ENCODE measurements around the gene NKAPL. TPM values are rescaled to one million over a fixed set of nuclear protein-coding genes. Genes with fewer than 3 reads are reported as not detected.

The NKAPL gene
- total RNA-seq (2021; fragmentation: NEBNext Ultra II Directional; extraction: Animal tissue kit (Norgen Biotek cat#: 25700)) (not detected in 2 replicates), polyA plus RNA-seq (2011; rRNA removed) (0.05 and 0.08 TPM in 2 replicates), polyA minus RNA-seq (2011; rRNA and poly(A)+ RNA removed) (0.22 TPM in 1 of 2 replicates, not detected in the other)
- polyA plus RNA-seq (2011; cell fraction: cytosol; rRNA removed), result 0.08 TPM
- polyA plus RNA-seq (2011; cell fraction: nucleus; rRNA removed), result 0.06 TPM
- 0.13 to 0.35 TPM in 2 of 4 replicates, not detected in the others for polyA plus RNA-seq (2012, experiment 1 of 2)
- not detected for polyA plus RNA-seq (2012, experiment 2 of 2)
- polyA plus RNA-seq (2013, experiment 1 of 2), result 0.04 TPM
- 0.09 TPM for polyA plus RNA-seq (2013, experiment 2 of 2)
- polyA minus RNA-seq (2011; cell fraction: cytosol; rRNA and poly(A)+ RNA removed), result not detected
- polyA minus RNA-seq (2011; cell fraction: nucleus; rRNA and poly(A)+ RNA removed), result not detected
- long read RNA-seq, experiment 1, result 0 reads
- long read RNA-seq, experiment 2, result 0 reads

DNA sequence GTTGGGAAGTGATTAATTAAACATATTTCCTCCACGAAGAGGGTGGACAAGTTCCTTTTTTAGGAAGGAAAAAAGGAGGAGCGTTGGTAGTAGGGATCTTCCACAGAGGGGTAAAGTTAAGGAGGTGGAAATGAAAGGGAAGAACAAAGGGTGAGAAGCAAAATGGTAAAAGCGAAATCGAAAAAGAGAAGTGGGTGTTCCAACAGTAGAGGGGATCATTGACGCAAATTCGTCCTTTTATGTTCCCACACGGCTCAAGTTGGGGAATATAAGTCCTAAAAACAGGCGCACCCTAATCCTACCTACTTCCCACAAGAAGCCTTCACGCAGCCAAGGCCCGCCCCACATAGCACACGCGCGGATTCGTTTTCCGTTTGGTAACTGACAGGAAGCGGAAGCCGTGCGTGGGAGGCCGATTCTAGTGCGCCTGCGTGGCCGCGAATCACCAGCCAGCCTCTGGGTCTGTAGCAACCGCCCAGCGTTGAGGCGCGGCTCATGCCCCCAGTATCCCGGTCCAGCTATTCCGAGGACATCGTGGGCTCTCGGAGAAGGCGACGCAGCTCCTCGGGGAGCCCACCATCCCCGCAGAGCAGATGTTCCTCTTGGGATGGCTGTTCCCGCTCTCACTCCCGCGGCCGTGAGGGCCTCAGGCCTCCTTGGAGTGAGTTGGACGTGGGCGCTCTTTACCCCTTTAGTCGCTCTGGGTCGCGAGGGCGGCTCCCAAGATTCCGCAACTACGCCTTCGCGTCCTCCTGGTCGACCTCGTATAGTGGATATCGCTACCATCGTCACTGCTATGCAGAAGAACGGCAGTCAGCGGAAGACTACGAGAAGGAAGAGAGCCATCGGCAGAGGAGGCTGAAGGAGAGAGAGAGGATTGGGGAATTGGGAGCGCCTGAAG is at the start of gene NKAPL:
Gene NKAPL, plus strand, starts transcription at position 421 of the 901 bp plus-strand sequence. Its CDS starts 75 bp downstream, at position 496.
- Histone ChIP-seq H3K79me2 (ENCODE audit: control insufficient read depth in 1 of 2, insufficient read depth in 2 of 2, low read length in 2 of 2) (no peaks in the 10 kb centered on the region), H3K4me1 (replicated peaks in 1 of 4; ENCODE audit: control insufficient read depth in 3 of 4, insufficient read depth in 4 of 4, low read length in 3 of 4) (no peaks in the 10 kb centered on the region), H2AK5ac (ENCODE audit: low read depth, low read length) (no peak within 1 kb of the TSS), H3K4ac (replicated peaks; ENCODE audit: insufficient read length, low read depth, low read length) (no peak within 1 kb of the TSS), H2BK20ac (ENCODE audit: low read length) (no peak within 1 kb of the TSS), H3K79me1 (ENCODE audit: low read depth, low read length) (no peaks in the 10 kb centered on the region), H4K8ac (ENCODE audit: extremely low read depth, insufficient read depth, low read length) (peak within 1 kb of the TSS; percentile 92; the same call in 1 of the 2 replicates), H2BK5ac (ENCODE audit: low read depth, low read length) (no peak within 1 kb of the TSS), H3K9me3 (ENCODE audit: insufficient read depth in 2 of 2, low read depth in 1 of 2, low read length in 1 of 2) (no peaks in the 10 kb centered on the region), H2BK15ac (ENCODE audit: low read length) (no peak within 1 kb of the TSS), H3K4me3 (ENCODE audit: extremely low read depth in 1 of 4, insufficient read depth in 2 of 4, low read depth in 3 of 4, low read length in 4 of 4) (peak within 1 kb of the TSS in 1 of 4 experiments; percentile 15; a peak in 1 of 8 replicates), H3K27ac (ENCODE audit: low read depth, low read length) (no peak within 1 kb of the TSS), H4K91ac (replicated peaks; ENCODE audit: insufficient read length, low read length) (no peak within 1 kb of the TSS), H3K36me3 (ENCODE audit: control insufficient read depth in 2 of 4, insufficient read depth in 4 of 4, low read length in 3 of 4) (no peaks in the 10 kb centered on the region), H2AFZ (ENCODE audit: low read length) (peak within 1 kb of the TSS; percentile 68; the same call in 1 of the 2 replicates), H3K4me2 (ENCODE audit: insufficient read depth in 1 of 2, low read depth in 2 of 2, low read length in 2 of 2) (peak within 1 kb of the TSS in 1 of 2 experiments; percentile 6; a peak in 1 of 4 replicates), H3K18ac (ENCODE audit: extremely low read depth, low read length) (no peak within 1 kb of the TSS), H3K14ac (ENCODE audit: insufficient read length) (no peak within 1 kb of the TSS), H2BK12ac (ENCODE audit: low read depth, low read length) (no peak within 1 kb of the TSS), H3K56ac (replicated peaks; ENCODE audit: insufficient read length, low read depth, low read length) (no peak within 1 kb of the TSS), H4K20me1 (replicated peaks in 1 of 2; ENCODE audit: control insufficient read depth in 1 of 2, insufficient read depth in 2 of 2, low read length in 2 of 2) (no peaks in the 10 kb centered on the region), H3K23ac (ENCODE audit: insufficient read length) (no peak within 1 kb of the TSS), H4K5ac (ENCODE audit: insufficient read length, low read depth, low read length) (no peak within 1 kb of the TSS), H2BK120ac (replicated peaks; ENCODE audit: low read depth, low read length) (no peak within 1 kb of the TSS), H3K23me2 (ENCODE audit: low read depth, low read length) (no peaks in the 10 kb centered on the region), H3K27me3 (replicated peaks in 1 of 4; ENCODE audit: control insufficient read depth in 3 of 4, extremely low read depth in 1 of 4, insufficient read depth in 3 of 4, low read length in 3 of 4) (0 out of 7 replicates have a peak, but pooled peaks cover 0 to 3% (median 0%) of the 10 kb centered on the region in 4 experiments), H3K9ac (replicated peaks in 1 of 4; ENCODE audit: extremely low read depth in 1 of 4, low read depth in 3 of 4, low read length in 3 of 4) (no peak within 1 kb of the TSS)
- no peak for FAIRE-seq
- TF ChIP-seq KDM1A (IDR thresholded peaks at IDR 0.05; ENCODE audit: borderline replicate concordance, low read length), result no peak
- no peak for TF ChIP-seq EGR1 (IDR thresholded peaks at IDR 0.05; ENCODE audit: borderline replicate concordance, low read depth, low read length)
- TF ChIP-seq, protein P1, sequence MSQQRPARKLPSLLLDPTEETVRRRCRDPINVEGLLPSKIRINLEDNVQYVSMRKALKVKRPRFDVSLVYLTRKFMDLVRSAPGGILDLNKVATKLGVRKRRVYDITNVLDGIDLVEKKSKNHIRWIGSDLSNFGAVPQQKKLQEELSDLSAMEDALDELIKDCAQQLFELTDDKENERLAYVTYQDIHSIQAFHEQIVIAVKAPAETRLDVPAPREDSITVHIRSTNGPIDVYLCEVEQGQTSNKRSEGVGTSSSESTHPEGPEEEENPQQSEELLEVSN (IDR thresholded peaks at IDR 0.05), result 0 out of 2 replicates have a peak, but pooled peaks have one; percentile 38
- CTCF ChIA-PET (ENCODE audit: partially characterized antibody), result interaction anchor here (1.8 kb wide), 1 partner anchor 97 kb away, joined by 6 read pairs; no protein-coding TSS in a partner anchor
- WGBS, 2 experiments (ENCODE audit: extremely low coverage in 1 of 2, insufficient coverage in 1 of 2, insufficient read length in 1 of 2, insufficient replicate concordance in 2 of 2, low coverage in 1 of 2, low lambda C conversion rate in 2 of 2, missing lambda C conversion rate in 1 of 2), result 85% methylated on average over 58 of the region's 58 CpGs; no CpG with 5 or more reads in 1 of the 2 experiments
- DNase-seq (ENCODE audit: low read depth in 1 of 2, low spot score in 2 of 2), result peak in 1 of 2 experiments; percentile 43
- POLR2A ChIA-PET (ENCODE audit: partially characterized antibody), result interaction anchor here (0.6 to 1.6 kb wide), 3 partner anchors 8 to 48 kb away, joined by 3 to 4 read pairs (median 4); partner anchors contain the start of gene ZSCAN26

Measured in H1 (cell line).